Measurements from ENCODE around the gene MOB1A.
"Not testable (repeated sequence)": the region's sequence is repeated elsewhere in the genome, so short reads cannot be mapped to it uniquely, and the experiment has no call there.

The MOB1A gene

DNA sequence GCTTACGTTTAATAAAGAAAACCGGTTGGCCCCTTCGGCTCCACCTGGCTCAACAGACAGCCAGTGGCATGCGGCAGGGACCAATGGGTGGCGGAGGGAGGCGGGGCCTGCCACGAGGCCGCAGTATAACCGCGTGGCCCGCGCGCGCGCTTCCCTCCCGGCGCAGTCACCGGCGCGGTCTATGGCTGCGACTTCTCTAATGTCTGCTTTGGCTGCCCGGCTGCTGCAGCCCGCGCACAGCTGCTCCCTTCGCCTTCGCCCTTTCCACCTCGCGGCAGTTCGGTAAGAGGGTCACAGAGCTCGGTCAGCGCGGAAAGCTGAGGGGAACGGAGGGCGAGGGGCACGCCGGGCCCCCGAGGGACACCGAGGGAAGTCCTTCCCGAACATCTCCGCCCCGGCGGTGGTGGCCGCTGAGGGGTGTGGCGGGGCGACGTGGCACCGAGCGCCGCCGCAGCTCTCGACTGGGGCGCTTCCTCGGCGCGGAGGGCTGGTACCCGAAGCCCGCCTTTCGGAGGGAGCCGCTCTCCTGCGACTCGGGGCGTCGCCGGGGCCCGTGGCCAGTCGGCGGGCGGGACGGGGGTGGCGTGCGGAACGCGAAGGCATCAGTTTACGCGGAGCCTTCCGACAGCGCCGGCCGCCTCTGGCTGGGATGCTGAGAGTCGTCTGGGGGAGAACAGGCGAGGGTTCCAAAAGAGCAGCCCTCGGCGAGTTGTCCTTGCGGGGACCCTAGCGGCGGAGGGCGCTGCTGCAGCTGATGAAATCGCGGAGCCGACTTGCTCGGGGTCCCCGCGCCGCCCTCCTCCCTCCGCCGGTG lies 20.0 kb upstream of the MOB1A start, which contains the start of gene MTHFD2:
TSS of gene MTHFD2 (plus strand) at position 155 of the 814 bp plus-strand sequence. CDS start at position 182, 27 bp downstream.
- peak; percentile 97 for DNase-seq

DNA sequence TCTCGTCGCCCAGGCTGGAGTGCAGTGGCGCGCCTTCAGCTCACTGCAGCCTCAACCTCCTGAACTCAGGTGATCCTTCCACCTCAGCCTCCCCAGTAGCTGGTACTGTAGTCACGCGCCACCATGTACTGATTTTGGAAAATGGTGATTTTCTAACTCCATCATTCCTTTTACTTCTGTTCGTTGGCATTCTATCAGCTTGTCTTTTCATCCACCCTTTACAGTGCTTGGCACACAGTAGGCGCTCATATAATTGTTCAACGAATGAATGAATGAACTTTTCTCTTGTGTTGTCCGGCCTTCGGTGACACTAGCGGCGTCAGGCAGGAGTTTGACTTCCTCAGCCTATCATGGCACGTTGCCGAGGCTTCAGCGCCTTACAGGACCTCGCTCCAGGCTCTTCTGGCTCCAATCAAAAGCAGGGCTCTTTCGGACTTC lies 19.4 kb upstream of the MOB1A start:
- no peak for DNase-seq

DNA sequence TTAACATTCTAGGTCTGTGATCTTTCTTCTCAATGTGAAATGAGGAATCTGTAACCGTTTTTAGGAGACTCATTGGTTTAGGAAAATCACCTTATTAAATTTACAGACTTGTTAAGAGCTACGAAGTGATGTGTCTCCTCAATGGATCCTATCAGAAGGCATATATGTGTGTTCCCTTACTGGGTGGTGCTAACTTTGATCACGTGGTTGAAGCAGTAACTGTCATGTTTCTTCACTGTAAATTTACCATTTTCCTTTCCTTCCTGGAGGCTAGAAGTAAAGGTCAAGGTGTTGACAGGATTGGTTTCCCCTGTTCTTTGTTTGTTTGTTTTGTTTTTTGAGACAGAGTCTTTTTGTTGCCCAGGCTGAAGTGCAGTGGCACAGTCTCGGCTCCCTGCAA lies 18.4 kb upstream of the MOB1A start:
- no peak for DNase-seq

DNA sequence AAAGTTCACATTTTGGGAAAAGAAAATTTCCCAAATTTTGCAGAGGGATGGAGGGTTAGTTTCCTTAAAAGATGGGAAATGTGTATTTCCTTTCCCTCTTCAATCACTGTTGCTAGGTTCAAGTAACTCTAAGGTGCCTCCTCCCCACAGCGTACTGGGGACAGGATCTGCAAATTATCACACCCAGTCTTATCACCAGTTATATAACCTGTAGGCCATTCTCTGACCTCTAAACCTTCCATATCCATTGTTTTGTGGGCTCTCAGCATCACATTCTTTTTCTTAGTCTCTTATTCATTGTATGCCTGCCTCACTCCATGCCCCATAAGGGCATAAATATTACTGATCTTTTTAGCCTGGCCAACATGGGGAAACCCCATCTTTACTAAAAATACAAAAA lies 16.1 kb upstream of the MOB1A start:
- DNase-seq, result no peak

DNA sequence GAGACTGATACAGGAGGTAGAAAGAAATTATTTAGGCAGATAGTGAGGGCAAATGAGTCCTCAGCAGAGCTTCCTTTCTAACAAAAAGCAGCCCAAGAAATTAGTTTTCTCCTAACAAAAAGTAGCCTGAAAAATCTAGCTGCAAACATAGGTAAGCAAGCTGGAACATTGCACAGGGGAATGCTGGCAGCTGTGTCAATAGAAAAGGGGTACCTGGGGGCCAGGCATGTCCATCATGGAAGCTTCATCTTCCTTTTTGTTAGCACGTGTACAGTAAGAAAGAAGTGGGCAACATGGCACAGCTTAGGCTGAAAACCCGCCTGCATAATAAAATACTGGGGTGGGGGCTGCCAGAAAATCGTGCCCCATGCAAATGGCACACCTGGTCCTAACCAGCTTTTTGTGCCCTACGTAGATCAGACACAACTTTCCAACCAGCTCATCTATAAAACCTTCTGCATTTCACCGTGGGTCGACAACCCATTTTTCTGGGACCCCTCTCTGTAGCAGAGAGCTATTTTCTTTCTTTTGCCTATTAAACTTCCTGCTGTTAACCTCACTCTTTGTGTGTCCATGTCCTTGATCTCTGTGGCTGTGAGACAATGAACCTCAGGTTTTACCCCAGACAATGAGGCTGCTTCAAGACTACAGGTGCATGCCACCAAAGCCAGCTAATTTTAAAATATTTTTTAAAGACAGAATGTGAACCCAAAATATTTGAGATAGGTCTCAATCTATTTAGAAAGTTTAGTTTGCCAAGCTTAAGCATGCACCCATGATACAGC lies 13.1 kb upstream of the MOB1A start:
- no peak for DNase-seq

DNA sequence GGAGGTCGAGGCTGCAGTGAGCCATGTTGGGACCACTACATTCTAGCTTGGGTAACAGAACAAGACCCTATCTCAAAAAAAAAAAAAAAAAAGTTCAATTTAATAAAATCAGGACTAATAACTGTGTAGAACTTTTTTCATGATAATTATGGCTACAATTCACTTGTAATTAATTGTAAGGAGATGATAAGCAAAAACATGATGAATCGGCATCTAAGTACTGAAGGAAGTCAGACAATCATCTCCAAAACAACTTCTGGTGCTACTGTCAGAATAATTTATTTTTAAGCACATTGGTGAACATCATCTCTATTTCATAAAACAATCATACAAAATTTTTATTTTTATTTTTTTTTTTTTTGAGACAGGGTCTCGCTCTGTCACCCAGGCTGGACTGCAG lies 10.0 kb upstream of the MOB1A start:
- no peak for DNase-seq

DNA sequence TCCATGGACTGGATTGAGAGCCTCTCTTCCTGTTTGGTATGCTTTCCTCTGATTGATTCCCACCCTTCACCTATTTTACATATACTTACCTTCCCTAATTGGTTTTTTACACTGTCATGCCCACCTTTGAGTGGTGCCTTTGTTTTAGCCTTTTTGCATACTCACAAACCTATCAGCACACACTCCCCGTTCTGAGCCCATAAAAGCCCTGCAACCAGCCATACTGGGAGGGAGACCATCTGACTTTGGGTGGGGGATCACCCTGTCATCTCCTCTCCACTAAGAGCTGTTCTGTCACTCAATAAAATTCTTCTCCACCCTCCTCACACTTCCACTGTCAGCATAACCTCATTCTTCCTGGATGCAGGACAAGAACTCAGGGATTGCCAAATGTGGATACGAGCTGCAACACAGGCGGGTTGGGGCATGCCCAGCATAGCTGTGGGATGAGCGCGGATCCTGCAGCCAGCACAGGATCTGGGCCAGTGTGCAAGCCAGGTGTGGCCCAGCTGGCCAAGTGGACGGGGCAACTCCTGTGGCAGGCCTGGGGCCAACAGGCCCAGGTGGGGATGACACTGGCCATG lies 9.4 kb upstream of the MOB1A start:
- peak; percentile 84 for DNase-seq

DNA sequence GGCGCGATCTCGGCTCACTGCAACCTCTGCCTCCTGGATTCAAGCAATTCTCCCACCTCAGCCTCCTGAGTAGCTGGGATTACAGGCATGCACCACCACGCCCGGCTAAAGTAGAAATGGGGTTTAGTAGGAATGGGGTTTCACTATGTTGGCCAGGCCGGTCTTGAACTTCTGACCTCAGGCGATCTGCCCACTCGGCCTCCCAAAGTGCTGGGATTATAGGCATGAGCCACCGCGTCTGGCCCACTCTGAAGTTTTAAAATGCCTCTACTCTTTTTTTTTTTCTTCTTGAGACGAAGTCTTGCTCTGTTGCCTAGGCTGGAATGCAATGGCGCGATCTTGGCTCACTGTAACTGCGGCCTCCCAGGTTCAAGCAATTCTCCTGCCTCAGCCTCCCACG lies 8.0 kb upstream of the MOB1A start:
- not testable (repeated sequence) for DNase-seq

DNA sequence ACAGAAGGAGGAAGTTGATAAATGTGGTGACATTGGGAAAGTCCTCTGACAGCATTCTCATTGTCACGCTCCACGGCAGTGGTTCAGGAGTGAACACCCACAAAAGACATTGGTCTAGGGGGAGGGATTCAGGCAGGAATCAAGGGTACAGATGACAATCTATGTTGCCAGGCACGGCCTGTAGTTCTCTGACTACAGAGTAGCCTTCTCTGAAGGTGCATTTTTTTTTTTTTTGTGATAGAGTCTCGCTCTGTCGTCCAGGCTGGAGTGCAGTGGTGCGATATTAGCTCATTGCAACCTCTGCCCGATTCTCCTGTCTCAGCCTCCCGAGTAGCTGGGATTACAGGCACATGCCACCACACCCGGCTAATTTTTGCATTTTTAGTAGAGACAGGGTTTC lies 7.4 kb upstream of the MOB1A start:
- no peak for DNase-seq

DNA sequence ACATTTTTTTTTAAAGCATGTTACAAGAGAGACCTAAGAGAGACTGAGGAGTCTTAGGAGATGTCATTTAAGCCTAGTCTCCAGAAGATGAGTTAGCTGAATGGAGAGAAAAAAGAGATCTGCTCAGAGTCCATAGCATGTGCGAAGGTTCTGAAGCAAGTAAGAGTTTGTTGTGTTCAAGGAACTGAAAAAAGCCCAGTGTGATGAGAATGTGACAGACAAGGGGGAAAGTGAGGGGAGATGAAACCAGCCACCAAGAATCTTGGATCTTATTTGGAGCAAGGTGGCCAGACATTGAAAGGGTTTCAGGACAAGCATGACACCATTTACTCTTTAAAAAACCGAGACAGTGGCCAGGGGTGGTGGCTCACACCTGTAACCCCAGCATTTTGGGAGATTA lies 5.2 kb upstream of the MOB1A start:
- DNase-seq, result no peak

DNA sequence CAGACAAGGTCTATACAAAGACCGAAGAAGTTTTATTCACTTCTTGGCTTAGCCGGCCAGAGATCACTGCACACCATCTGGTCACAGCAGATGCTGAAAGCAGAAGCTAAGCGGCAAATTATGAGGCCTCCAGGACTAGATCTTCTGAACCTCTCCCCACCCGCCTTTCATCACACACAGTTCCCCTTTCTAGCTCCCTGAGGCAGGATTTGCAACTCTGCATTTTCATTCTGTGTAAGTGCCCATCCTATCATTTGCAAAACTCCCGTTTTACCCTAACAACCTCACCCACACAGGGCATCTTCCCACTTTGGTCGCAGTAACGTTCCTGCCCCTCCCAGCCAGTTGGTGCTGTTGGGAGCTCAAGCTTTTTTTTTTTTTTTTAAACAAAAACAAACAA lies 3.1 kb upstream of the MOB1A start:
- DNase-seq, result no peak

DNA sequence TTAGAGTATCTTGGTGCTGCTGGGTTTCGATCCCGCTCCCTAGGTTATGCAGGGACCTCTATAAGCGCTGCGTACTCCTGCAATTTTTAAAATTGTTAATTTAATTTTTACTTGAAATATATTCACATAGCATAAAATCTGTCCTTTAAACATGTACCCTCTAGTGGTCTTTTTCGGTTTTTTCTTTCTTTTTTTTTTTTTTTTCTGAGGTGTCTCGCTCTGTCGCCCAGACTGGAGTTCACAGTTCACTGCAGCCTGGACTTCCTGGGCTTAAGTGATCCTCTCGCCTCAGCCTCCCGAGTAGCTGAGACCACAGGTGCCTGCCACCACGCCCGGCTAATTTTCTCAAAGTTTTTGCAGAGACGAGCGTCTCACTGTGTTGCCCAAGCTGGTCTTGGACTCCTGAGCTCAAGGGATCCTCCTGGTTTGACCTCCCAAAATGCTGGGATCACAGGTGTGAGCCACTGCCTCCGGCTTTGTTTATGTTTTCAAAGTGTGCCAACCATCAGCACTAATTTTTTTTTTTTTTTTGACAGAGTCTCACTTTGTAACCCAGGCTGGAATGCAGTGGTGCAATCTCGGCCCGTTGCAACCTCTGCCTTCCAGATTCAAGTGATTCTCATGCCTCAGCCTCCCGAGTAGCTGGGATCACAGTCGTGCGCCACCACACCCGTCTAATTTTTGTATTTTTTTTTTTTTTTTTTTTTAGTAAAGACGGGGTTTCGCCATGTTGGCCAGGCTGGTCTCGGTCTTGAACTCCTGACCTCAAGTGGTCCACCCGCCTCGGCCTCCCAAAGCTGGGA lies 585 bp upstream of the MOB1A start:
- no peak for DNase-seq

DNA sequence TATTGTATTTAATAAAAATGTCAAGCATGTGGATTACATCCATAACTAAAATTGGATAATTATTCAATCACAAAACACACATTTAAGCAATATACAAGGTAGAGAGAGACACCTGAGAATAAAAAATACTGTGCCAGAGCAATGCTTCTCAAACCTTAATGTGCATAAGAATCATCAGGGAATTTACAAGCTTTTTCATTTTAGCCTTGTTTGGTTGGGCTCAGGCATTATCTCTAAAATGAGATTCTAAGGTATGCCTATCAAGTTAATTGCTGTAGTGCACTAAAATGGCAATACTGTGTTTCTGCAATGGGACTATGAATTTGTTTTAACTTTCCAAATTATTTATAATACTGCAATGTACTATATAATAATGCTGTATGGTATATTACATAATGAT lies 983 bp downstream of the MOB1A start:
- no peak for DNase-seq

DNA sequence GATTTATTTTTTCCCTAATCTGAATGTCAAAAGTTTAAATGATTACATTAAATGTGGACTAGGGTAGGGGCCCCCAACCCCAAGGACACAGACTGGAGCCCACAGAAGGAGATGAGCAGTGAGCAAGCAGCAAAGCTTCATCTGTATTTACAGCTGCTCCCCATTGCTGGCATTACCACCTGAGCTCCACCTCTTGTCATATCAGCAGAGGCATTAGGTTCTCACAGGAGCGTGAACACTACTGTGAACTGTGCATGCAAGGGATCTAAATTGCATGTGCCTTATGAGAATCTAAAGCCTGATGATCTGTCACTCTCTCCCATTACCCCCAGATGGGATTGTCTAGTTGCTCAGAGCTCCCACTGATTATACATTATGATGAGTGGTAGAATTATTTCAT lies 3.8 kb downstream of the MOB1A start:
- no peak for DNase-seq

DNA sequence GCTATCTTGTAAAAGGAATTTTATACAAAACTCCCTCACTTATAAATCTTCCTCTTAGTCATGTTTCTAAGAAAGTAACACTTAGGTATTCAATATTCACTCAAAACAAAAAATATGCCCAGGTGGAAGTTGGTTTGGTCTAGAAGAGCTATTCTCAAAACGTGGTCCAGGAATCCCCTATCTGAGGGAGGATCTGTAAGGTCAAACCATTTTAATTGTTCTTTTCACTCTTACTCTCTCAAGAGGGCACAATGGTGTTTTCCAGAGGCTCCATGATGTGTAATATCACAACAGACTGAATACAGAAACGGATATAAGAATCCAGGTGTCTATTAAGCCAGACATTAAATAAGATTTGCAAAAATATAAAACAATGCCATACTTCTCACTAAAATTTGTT lies 9.9 kb downstream of the MOB1A start:
- no peak for DNase-seq

DNA sequence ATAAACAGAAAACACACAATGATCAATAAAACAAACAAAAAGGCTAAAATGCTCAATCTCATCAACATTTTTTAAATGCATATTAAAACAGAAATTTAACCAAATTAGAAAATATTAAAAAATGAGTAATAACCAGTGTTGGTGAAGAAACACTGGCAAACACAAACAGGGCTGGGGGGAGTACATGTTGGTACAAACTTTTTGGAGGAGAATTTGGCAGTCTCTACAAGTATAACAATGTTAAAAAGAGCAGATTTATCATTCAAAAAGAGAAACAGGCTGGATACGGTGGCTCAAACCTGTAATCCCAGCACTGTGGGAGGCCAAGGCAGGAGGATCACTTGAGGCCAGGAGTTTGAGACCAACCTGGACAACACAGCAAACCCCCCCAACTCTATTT lies 13.9 kb downstream of the MOB1A start:
- no peak for DNase-seq

DNA sequence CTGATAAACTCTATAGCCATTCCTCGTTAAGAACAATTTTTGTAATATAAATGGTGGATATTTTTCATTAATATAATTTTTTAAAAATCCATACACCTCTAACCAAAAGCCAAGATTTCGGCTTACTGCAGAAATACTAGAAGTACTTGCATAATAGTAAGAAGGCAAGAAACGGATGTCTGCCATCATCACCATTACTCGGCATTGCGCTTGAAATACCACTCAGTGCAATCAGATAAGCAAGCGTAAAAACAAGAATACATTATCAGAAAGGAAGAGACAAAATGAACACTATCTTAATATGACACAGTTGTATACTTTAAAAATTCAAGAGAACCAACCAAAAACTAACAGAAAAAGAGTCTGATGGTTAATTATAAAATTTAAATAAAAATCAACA lies 15.7 kb downstream of the MOB1A start:
- no peak for DNase-seq

DNA sequence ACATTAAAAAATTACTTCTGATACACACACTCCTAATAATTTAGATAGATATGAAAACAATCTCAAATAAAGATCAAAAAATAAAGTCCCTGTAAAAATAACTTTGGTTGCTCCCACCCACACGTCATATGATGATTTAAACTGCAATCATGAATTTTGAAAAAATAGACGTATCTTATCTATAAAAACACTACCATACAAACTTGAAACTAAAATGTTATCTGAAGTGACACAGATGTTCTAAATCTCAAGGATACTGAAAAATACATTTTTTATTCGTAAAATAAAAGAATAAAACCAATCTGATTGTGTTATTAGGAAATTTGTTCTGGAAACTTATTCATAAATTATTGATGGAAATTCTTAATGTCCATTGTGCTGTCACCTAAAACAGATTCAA lies 22.8 kb downstream of the MOB1A start:
- DNase-seq, result no peak

DNA sequence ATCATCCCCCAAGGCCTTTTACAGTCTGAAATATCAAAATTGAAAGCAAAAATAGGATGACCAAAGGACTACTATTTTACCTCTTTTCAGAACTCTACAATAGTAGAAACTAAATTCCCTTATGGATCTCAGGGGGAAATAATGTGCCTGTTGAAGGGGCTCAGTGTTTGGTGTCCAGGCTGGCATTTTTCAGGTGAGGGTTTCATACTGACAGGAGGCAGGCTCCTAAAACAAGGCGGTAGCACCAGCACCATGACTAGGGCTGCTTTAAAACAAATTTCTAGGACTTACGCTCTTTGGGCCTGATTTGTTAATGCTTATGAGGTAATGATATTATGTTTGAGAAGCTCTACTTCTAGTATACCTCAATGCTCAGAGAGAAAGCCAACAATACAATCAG lies 25.7 kb downstream of the MOB1A start:
- DNase-seq, result no peak

DNA sequence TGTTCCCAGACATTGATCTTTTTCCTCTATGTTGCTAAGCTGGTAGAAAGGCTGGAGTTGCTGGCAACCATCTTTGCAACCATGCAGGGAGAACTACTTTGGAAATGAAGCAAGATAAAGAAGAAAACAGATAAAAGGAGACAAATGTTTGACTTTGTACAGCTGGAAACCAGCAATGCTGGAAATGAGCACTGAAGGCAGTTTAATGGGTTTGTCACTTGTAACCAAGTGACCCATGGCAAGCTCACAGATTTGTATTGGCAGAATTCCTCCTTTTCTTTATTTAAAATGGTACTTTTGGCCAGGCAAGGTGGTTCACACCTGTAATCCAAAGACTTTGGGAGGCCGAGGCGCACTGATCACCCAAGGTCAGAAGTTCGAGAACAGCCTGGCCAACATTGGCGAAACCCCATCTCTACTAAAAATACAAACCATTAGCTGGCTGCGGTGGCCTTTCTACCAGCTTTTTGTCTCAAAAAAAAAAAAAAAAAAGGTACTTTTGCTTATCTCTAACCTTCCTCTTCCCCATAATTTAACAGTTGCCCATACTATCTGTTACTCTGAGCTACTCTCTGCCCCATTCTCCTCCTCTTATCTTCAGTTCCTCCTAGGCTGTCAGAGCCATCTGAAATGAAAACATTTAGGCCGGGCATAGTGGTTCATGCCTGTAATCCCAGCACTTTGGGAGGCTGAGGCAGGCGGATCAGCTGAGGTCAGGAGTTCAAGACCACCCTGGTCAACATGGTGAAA lies 28.9 kb downstream of the MOB1A start:
- DNase-seq, result no peak

DNA sequence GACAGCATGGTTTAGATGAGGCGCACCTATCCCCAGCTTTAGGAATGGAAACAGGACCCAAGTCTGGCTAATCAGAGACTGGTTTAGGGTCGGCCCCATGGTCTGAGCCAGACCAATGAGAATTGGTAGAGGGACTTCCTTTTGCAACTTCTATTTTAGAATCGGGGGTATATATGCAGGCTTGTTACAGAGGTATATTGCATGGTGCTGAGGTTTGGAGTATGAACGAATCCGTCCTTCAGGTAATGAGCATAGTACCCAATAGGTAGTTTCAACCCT lies 29.5 kb downstream of the MOB1A start:
- DNase-seq, result no peak

DNA sequence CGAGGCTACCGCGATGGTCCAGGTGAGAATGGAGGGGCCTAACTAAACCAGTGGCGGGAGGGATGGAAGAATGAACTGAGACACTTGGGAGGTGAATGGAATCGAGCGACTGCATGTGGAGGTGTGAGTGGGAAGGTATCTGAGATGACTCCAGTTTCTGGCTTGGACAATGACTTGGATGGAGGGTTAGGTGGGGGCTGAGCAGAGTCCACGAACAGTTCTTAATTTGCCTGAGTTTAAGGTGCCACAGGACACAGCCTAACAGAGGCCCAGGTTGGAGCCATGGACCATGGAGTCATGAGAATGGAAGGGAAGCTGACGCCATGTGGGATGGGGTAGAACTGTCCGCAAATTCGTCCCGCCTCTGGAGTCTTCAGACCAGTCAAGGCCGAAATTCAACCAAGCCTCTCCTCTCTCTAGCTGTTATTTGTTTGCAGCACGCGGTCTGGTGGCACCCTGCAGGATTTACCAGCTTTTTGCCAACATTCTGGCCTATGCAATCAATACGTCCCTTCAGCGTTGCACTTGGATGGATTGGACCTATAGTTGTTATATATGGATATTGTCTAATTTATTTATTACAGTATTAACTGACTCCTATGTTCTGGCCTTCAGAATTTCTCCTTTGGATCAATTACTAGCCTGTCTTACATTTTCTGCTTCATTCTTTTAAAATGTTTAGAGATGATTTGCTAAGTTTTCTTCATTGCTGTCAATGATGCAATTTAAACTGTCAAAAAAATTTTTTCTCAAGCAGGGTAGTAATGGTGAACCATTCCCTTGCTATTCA lies 30.0 kb downstream of the MOB1A start:
- DNase-seq, result no peak

All from NCI-H226 (cell line).